Urothelium cell line (cell line): Measurements from ENCODE around the gene SPATA31D4.
"Not testable (repeated sequence)": the region's sequence is repeated elsewhere in the genome, so short reads cannot be mapped to it uniquely, and the experiment has no call there.

Experiments used
- DNase-seq: peaks from one replicate; pipeline ENCODE4 v3.0.0; 2011; ENCODE audit warnings: low spot score, mixed read lengths
- FAIRE-seq: peaks from 2 replicates; lab custom pipeline; 2011; peaks lifted over from hg19 to GRCh38; lab: Jason Lieb, UNC

The SPATA31D4 gene

DNA sequence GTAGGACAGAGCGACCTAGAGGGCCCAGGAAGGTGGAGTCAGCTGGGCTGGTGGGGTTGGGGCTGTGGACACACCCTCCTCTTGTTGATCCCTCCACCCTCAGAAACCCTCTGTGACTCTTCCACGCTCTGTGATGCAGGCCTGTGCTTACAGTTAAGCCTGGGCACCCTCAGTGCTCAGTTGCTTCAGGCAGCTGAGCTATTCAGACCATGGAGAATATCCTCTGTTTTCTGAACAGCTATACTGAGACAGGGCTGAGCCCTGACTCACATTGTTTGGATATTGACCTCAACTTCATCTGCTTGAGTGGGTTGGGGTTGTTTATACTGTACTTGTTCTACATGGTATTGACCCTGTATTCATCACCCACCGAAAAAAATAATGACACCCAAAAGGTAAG lies at the start of gene SPATA31D4:
Gene SPATA31D4, plus strand, starts transcription at position 124 of the 400 bp plus-strand sequence. Its CDS starts 86 bp downstream, at position 210.
- FAIRE-seq, DNase-seq: not testable (repeated sequence)

DNA sequence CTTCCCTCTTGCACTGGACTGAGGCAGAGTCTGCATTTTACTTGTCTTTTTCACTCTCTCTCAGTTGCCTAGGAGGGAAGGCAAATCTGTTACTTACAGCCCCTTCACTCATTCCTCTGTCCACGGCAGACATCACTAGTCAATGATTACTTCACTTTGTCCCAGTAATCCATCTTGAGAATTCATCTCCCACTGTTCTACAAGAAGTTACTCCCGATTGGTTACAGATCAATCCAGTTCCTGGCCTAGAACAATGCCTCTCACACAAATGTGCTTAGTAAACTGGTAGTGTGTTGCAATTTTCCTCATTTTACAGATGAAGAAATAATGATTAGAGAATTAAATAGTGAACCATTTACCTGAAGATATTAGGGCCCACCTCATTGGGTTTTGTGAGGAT lies 49.7 kb upstream of the SPATA31D4 start:
- FAIRE-seq, result no peak
- DNase-seq, result no peak

DNA sequence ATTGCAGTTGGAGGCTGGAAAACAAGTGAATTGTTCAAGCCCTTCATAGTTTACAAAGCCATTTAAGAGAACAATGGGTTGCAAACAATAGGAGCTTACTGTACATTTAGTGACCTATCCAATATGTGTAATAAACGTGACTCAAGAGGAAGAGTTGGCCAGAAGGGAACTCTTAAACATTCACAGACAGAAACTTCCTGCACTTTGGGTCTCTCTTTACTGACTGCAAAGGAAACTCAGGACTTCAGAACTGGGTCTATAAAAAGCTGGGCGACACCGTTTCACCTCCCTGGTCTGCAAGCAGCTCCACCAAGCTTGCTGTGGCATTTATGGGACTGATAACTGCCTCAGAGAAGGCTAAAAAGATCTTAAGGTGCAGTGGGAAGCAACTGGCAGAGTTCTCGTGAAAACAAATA lies 48.7 kb upstream of the SPATA31D4 start:
- no peak for FAIRE-seq
- no peak for DNase-seq

DNA sequence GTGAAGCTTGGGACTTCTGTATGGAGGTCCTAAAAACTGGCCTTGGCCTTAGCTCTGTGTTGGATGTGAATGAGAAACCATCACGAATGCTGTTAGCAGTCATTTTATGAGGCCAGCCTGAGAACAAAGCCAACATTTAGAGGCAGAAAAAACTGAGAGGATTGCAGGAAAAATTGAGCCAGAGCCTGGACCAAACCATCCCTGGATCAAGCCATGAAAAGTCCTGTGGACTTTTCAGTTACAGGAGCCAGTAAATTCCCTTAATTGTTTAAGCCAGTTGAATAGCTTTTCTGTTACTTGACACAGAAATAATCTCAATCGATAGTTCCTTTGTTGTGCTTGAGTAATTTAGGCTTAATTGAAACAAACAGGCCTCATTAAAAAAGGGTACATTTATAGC lies 42.6 kb upstream of the SPATA31D4 start:
- DNase-seq (no peak), FAIRE-seq (no peak)

DNA sequence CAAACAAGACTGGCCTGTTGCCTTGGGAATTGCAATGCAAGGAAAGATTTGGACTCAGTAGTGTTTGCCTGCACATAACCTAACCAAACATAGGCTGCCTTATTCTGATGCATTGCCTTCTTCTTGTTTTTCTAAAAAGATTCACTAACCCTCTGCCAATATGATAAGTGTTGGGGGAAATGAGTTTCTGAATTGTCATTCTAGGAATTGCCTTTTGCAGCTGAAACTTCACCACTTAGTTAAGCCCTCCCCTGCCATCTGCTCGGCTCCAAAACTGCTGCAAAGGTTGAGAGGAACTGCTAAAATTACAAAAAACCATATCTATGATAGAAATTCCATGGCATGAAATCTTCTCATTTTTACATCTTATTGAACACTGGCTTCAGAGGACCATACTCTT lies 41.6 kb upstream of the SPATA31D4 start:
- no peak for FAIRE-seq

DNA sequence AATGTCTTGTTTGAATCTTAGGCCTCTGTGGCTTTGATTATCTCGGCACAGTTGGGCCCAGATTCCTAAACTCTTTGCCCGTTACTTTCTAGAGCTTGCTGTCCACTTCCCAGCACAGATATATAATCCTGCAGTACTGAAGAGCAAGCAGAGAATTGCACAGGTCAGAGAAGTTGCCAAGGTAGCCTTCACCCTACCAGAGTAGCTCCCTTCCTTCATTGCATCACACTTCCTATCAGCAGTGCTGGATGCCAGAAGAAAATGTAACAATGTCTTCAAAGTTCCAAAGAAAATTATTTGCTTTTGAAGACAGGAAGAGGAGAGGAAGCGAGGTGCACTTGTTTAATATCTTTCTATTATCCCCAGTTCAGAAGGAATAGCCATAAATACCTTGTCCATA lies 38.1 kb upstream of the SPATA31D4 start:
- no peak for DNase-seq

More for the DNA sequence above, 41.6 kb upstream of the SPATA31D4 start:
- no peak for DNase-seq

DNA sequence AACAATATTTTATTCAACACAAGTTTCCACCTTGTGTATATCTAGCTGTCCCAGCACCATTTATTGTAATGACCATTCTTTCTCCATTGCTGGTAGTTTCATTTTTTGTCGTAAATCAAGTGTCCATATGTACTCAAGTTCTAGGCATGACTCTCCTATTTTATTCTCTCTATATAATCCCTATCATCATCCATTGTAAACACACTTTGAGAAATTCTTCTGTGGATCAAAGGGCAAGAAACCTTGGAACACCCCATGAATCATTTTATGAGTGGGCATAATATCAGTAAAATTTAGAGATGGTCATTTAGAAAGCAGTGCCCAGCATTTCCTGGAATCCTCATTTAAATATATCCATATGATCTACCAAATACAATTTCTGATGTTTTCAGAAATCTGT lies 35.8 kb upstream of the SPATA31D4 start:
- DNase-seq, result no peak
- no peak for FAIRE-seq

More for the DNA sequence above, 38.1 kb upstream of the SPATA31D4 start:
- no peak for FAIRE-seq

DNA sequence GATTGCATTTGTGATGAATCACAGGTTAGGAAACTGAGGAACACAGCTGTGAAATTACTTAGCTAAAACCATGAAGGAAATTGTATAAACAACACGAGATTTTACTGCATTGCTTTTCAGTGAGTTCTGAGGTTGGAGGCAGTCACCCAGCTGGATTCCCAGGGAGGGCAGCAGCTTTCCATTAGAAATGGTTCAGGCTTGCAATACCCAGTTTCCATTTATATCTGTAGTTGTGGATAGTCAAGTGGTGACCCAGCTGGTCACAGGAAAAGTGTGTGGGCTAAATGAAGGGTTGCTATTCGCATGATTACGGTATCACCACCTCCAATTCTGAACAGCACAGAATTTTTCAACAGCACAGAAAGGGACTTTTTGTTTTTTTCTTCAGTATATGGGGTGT lies 34.3 kb upstream of the SPATA31D4 start:
- FAIRE-seq, result no peak
- DNase-seq, result no peak

DNA sequence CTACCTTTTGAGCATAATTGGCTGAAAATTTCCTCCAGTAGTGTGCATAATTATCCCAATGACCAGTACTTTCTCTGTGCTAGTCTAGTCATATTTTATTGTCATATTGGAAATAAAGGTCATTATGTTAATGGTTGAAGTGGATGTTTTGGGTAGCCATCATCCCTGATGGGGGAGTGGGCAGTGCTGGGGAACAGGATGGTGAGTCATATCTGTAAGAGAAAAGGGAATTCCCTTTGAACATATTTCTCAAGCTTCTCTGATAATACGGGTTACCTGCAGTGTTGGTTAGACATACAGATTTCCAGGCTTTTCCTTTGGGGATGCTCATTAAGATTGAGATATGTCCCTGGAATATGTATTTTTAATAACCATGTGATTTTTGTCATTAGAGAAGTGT lies 33.3 kb upstream of the SPATA31D4 start:
- DNase-seq (no peak), FAIRE-seq (no peak)

DNA sequence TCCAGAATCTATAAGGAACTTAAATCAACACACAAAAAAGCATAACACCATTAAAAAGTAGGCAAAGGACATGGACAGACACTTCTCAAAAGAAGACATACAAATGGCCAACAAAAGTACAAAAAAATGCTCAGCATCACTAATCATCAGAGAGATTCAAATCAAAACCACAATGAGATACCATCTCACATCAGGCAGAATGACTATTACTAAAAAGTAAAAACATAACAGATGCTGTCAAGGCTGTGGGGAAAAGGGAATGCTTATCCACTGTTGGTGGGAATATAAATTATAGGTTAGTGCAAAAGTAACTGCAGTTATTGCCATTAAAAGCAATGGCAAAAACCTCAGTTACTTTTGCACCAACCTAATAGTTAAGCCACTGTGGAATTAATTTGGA lies 32.2 kb upstream of the SPATA31D4 start:
- DNase-seq, result no peak
- no peak for FAIRE-seq

DNA sequence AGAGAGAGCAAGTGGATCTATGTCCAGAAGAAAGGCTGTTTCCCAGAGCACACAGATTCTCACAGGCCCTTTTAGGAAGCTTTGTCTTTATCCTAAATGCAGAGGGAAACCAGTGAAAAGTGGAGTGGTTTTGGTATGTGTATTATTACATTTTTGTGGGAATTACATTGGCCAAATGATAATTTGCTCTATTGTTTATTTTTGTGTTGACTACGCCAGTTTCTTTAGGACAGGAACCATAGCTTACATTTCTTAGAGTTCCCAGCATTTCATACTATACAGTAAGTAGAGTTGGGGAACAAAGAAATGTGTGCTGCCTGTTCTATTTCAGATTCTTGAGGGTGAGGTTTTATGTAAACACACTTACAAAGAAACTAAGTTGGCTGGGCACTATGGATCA lies 29.4 kb upstream of the SPATA31D4 start:
- FAIRE-seq, result no peak
- DNase-seq, result no peak

DNA sequence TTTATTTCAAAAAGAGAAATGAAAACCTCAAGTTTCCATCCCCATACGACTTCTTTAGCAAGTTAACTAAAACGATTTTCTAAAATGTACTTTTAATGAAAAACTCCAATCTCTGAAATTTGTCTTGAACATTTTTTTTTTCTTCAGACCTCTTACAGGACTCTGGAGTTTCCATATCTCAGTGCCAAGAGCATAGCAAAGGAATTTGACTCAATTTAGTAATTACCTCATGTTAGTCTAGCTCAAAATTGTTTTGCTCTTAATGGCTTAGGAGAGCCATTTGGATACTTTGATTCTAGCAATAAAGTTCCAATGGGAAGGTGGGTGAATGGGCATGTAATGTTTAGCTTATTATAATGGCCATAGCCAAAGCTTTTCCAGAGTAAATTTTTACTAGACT lies 26.0 kb upstream of the SPATA31D4 start:
- DNase-seq (no peak), FAIRE-seq (no peak)

DNA sequence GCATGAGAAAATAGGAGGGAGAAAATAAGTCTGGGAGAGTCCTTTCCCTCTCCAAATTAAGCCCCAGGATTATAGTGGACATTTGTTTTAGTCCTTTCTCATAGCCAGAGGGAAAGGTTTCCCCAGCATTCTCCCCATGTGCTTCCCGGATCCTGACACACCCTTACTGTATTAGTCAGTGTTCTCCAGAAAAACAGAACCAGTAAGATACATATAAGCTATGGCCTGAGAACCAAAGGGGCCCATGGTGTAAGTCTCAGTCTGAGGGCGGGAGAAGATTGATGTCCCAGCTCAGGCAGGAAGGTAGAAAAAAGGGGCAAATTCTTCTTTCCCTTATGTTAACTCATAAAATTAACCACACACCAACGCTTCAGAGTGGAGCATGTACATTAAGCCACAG lies 25.6 kb upstream of the SPATA31D4 start:
- DNase-seq, result no peak
- no peak for FAIRE-seq

DNA sequence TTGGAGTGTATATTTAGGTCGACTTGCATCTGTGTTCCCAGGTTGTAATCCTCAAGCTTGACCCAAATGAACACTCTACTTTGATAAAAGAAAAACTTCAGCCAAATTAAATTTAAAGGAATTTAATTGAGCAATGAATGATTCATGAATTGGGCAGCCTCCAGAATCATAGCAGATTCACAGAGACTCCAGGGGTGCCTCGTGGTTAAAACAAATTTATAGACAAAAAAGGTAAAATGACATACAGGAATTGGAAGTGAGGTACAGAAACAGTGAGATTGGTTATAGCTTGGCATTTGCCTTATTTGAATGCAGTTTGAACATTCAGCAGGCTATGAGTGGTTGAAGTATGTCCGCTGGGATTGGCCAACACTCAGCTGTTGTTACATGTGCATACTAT lies 21.6 kb upstream of the SPATA31D4 start:
- FAIRE-seq, result no peak
- DNase-seq, result no peak

DNA sequence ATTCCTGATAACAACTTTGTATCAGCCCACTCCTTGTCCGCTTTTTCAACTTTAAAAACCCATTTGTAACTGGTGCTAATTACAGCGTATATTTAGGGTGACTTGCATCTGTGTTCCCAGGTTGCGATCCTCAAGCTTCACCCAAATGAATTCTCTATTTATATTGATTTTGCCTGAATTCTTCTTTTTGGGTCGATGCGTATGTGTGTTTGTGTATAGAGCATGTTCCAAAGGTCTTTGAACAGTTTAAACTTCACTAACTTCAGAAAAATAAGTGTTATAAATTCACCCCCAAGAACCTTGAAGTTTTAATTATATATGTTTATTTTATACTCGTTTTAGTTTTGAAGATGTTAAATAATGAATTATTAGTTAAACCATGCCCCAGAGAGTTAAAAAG lies 16.1 kb upstream of the SPATA31D4 start:
- no peak for FAIRE-seq
- DNase-seq, result no peak

DNA sequence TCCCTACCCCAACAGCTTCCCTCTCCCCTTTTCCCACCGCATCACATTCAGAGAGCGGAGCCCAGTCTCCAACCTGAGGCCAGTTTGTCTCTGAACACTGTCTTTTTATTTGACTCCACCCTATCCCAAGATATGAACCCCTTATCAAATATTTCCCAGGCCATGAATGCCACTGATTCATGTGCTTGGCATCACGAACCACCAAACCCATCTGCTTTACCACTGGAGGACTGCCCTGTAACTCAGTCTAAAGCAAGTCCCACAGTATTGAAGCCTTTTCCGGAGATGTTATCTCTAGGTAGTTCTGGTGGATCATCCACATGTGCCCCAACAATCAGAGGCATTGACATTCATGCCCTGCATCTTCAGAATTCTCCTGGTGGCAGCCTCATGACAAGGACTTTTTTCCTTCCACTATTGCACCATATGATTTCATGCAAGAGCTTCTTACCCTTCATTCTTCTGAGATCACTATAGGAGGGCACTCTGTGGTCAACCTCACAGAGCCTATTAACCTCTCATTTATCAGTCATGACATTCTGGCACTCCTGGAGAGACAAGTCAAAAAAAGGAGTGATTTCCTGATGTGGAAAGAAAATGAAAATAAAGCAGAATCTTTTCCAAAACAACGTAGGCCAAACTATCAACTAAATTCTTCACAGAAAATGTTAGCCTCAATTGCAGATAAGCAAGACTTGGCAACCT lies 12.3 kb upstream of the SPATA31D4 start:
- DNase-seq (no peak), FAIRE-seq (no peak)

DNA sequence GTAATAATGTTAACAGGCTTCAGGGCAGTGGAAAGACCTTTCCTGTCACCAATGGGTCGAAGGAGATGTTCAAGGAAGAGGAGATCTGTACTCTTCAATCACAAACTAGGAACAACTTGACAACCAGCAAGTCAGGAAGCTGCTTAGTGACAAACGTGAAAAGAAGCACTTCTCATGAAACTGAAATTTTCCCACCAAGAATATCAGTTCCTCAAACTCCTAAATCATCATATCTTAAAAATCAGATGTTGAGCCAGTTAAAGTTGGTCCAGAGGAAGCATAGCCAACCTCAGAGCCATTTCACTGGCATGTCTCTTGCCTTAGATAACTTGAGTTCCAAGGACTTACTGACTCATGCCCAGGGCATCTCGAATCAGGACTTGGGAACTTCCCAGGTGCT lies 9.7 kb upstream of the SPATA31D4 start:
- FAIRE-seq, result not testable (repeated sequence)

DNA sequence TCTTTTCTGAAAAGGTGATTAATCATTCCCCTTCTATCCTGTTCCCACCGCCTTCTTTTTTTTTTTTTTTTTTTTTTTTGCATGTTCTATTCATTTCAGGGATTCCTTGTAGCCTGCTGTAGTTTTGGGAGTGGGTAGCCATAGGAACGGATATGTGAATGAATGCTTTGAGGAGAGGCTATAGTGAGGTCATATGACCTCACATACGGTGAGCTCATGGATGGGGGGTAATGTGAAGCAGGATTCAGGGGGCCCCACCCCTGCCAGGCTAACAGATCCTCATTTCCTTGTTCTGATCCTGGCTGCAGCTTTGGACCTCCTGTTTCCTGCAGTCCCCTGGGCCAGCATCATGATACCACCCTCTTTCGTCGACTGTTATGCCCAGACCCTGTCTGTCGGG lies 1.9 kb downstream of the SPATA31D4 start:
- DNase-seq, FAIRE-seq: not testable (repeated sequence)

More for the DNA sequence above, 9.7 kb upstream of the SPATA31D4 start:
- DNase-seq, result not testable (repeated sequence)

DNA sequence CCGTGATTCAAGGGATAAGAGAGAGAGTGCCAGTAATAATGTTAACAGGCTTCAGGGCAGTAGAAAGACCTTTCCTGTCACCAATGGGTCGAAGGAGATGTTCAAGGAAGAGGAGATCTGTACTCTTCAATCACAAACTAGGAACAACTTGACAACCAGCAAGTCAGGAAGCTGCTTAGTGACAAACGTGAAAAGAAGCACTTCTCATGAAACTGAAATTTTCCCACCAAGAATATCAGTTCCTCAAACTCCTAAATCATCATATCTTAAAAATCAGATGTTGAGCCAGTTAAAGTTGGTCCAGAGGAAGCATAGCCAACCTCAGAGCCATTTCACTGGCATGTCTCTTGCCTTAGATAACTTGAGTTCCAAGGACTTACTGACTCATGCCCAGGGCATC lies 5.3 kb downstream of the SPATA31D4 start:
- not testable (repeated sequence) for DNase-seq, FAIRE-seq

DNA sequence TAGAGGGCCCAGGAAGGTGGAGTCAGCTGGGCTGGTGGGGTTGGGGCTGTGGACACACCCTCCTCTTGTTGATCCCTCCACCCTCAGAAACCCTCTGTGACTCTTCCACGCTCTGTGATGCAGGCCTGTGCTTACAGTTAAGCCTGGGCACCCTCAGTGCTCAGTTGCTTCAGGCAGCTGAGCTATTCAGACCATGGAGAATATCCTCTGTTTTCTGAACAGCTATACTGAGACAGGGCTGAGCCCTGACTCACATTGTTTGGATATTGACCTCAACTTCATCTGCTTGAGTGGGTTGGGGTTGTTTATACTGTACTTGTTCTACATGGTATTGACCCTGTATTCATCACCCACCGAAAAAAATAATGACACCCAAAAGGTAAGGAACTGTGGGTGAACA lies 15.2 kb downstream of the SPATA31D4 start, which contains the start of gene SPATA31D3:
Gene SPATA31D3, plus strand, starts transcription at position 108 of the 400 bp plus-strand sequence. Its CDS starts 86 bp downstream, at position 194.
- FAIRE-seq, DNase-seq: not testable (repeated sequence)

DNA sequence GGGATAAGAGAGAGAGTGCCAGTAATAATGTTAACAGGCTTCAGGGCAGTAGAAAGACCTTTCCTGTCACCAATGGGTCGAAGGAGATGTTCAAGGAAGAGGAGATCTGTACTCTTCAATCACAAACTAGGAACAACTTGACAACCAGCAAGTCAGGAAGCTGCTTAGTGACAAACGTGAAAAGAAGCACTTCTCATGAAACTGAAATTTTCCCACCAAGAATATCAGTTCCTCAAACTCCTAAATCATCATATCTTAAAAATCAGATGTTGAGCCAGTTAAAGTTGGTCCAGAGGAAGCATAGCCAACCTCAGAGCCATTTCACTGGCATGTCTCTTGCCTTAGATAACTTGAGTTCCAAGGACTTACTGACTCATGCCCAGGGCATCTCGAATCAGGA lies 20.4 kb downstream of the SPATA31D4 start:
- not testable (repeated sequence) for DNase-seq, FAIRE-seq

DNA sequence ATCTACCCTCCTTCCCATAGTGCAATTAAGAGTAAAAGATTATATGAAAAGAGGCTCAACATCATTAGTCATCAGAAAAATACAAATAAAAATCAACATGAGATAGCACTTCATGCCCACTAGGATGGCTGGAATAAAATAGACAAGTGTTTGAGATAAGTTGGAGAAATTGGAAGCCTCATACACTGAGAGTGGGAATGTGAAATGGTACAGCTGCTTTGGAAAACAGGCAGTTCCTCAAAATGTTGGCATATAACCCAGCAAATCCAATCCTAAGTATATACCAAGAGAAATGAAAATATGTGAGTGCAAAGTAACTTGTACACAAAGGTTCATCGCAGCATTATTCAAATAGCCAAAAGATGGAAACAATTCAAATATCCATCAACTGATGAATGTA lies 24.9 kb downstream of the SPATA31D4 start:
- DNase-seq (no peak), FAIRE-seq (no peak)

DNA sequence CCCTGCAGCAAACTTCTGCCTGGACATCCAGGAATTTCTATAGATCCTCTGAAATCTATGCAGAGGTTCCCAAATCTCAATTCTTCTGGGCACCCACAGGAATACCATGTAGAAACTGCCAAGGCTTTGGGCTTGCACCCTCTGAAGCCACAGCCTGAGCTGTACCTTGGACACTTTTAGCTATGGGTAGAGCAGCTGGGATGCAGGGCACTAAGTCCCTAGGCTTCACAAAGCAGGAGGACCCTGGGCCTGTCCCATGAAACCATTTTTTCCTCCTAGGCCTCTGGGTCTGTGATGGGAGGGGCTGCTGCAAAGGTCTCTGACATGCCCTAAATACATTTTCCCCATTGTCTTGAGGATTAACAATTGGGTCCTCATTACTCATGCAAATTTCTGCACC lies 27.4 kb downstream of the SPATA31D4 start:
- DNase-seq, result no peak
- FAIRE-seq, result no peak
